Measurements from ENCODE around the gene MMP14.

Gene MMP14

GRCh38 chr14:22812744-22813143, 23.6 kb upstream of the MMP14 start:
- H3K27ac ChIP-seq: no peak overlapping the region
- no peak overlapping the region for H3K4me3 ChIP-seq

- Histone ChIP-seq H3K27ac (no peak overlapping the region), H3K4me3 (no peak overlapping the region)
Measured at GRCh38 chr14:22813145-22813544, 23.2 kb upstream of the MMP14 start.

- Histone ChIP-seq H3K4me3 (peak overlapping the region in 1 of 7 experiments; percentile 11), H3K27ac (peak overlapping the region in 7 of 21 experiments; percentile 34 to 78 (median 72))
Measured at GRCh38 chr14:22814373-22814772, 22.0 kb upstream of the MMP14 start.

- peak within 1 kb of the TSS in 19 of 21 experiments; percentile 14 to 78 (median 44) for H3K27ac ChIP-seq
Measured at GRCh38 chr14:22814941-22815713, 21.3 kb upstream of the MMP14 start, which contains the start of gene SLC7A7. TSS of gene SLC7A7 (minus strand) at chr14:22815435. CDS start at chr14:22813398, 2,037 bp downstream.

GRCh38 chr14:22819151-22819988, 17.0 kb upstream of the MMP14 start:
- peak overlapping the region in 3 of 7 experiments; percentile 11 to 30 (median 29) for H3K4me3 ChIP-seq
- H3K27ac ChIP-seq: peak overlapping the region in 20 of 21 experiments; percentile 1 to 81 (median 62)

More at GRCh38 chr14:22814941-22815713, 21.3 kb upstream of the MMP14 start, which contains the start of gene SLC7A7:
- peak within 1 kb of the TSS in 1 of 7 experiments; percentile 11 for H3K4me3 ChIP-seq

- no peak overlapping the region for H3K4me3 ChIP-seq
- H3K27ac ChIP-seq: no peak overlapping the region
Measured at GRCh38 chr14:22820731-22821130, 15.7 kb upstream of the MMP14 start.

GRCh38 chr14:22821193-22822015, 15.0 kb upstream of the MMP14 start:
- peak overlapping the region in 1 of 21 experiments; percentile 68 for H3K27ac ChIP-seq

GRCh38 chr14:22822016-22822570, 14.3 kb upstream of the MMP14 start:
- H3K4me3 ChIP-seq: peak overlapping the region in 6 of 7 experiments; percentile 13 to 37 (median 26)
- peak overlapping the region in 20 of 21 experiments; percentile 13 to 82 (median 62) for H3K27ac ChIP-seq

More at GRCh38 chr14:22821193-22822015, 15.0 kb upstream of the MMP14 start:
- no peak overlapping the region for H3K4me3 ChIP-seq

- H3K4me3 ChIP-seq: peak overlapping the region; percentile 13 to 37 (median 27)
- peak overlapping the region in 20 of 21 experiments; percentile 13 to 82 (median 62) for H3K27ac ChIP-seq
Measured at GRCh38 chr14:22822571-22823098, 13.8 kb upstream of the MMP14 start.

GRCh38 chr14:22824711-22825359, 11.6 kb upstream of the MMP14 start:
- peak overlapping the region in 3 of 21 experiments; percentile 18 to 49 (median 44) for H3K27ac ChIP-seq
- no peak overlapping the region for H3K4me3 ChIP-seq

- H3K4me3 ChIP-seq: peak overlapping the region; percentile 70 to 97 (median 88)
Measured at GRCh38 chr14:22829076-22829660, 7.2 kb upstream of the MMP14 start.

GRCh38 chr14:22829661-22830442, 6.5 kb upstream of the MMP14 start, which contains the start of gene MRPL52:
TSS of gene MRPL52 (plus strand) at chr14:22829887. CDS start at chr14:22829913, 26 bp downstream.
- Histone ChIP-seq H3K27ac (peak within 1 kb of the TSS; percentile 42 to 94 (median 85)), H3K4me3 (peak within 1 kb of the TSS; percentile 70 to 97 (median 88))

More at GRCh38 chr14:22829076-22829660, 7.2 kb upstream of the MMP14 start:
- H3K27ac ChIP-seq: peak overlapping the region in 20 of 21 experiments; percentile 63 to 94 (median 86)

- peak overlapping the region; percentile 70 to 97 (median 88) for H3K4me3 ChIP-seq
- peak overlapping the region in 15 of 21 experiments; percentile 63 to 94 (median 86) for H3K27ac ChIP-seq
Measured at GRCh38 chr14:22830443-22831010, 5.9 kb upstream of the MMP14 start.

- peak overlapping the region in 14 of 21 experiments; percentile 93 to 100 (median 96) for H3K27ac ChIP-seq
- H3K4me3 ChIP-seq: no peak overlapping the region
Measured at GRCh38 chr14:22835505-22835904, 880 bp upstream of the MMP14 start.

- H3K27ac ChIP-seq: peak overlapping the region; percentile 75 to 100 (median 96)
- H3K4me3 ChIP-seq: peak overlapping the region; percentile 62 to 87 (median 79)
Measured at GRCh38 chr14:22837114-22837749, 847 bp downstream of the MMP14 start.
